ENCODE data around the gene INTS6L. TPM values are rescaled to one million over a fixed set of nuclear protein-coding genes. Genes with fewer than 3 reads are reported as not detected.
A peak's percentile ranks its signal among the peaks of the same experiment; 100 is the strongest.

INTS6L gene
- total RNA-seq, 2 experiments from 2014 or later: 19.9 to 21.0 TPM

- peaks cover 40% of the 10 kb centered on the region for H3K4me1 Mint-ChIP-seq (ENCODE audit: low read depth)
- peaks cover 22% of the 10 kb centered on the region for H3K36me3 Mint-ChIP-seq (ENCODE audit: low read depth)
- DNase-seq: no peak
- TF ChIP-seq CTCF (IDR thresholded peaks at IDR 0.05): no peak
- no peak for ATAC-seq
- H3K9me3 Mint-ChIP-seq: no peaks in the 10 kb centered on the region
- peak overlapping the region; percentile 96 for H3K4me3 Mint-ChIP-seq
- H3K27me3 Mint-ChIP-seq: no peaks in the 10 kb centered on the region
- ChIA-PET POLR2A (interaction anchor here (1.7 kb wide), 2 partner anchors 15 to 17 kb away, joined by 4 to 7 read pairs; no protein-coding TSS in a partner anchor), CTCF (no interaction called here)
- intact Hi-C loops (cut with micrococcal nuclease): no loop called here
- peak overlapping the region; percentile 97 for H3K27ac Mint-ChIP-seq
Measured at GRCh38 chrX:135522132-135522530, 1.7 kb downstream of the INTS6L start.

DNA sequence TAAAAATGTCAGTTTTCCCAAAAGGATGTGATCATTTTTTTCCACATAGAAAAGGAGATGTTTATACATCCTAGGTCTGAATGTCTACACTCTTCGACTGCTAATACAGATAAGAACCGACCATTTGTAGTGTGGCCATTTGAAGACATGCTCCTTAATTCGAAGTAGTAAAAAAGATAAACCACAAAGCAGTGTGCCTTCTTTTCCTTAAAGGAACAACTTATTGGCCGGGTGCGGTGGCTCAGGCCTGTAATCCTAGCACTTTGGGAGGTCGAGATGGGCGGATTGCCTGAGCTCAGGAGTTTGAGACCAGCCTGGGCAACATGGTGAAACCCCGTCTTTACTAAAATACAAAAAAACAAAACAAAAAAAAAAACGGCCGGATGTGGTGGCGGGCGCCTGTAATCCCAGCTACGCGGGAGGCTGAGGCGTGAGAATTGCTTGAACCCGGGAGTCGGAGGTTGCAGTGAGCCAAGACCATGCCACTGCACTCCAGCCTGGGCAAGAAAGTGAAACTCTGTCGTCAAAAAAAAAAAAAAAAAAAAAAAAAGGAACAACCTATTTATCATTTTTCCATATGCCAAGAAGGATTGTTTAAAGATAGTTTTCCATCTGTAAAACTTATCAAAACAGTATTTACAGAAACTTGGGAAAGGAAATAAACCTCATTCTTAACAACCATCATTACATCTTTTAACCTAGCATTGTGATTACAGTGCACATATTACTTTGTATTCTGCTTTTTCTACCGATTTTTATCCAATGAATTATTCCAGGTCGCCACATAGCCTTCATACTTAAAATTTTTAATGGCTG, 2.6 kb downstream of the INTS6L start:
- intact Hi-C loops (cut with micrococcal nuclease): no loop called here
- TF ChIP-seq CTCF (IDR thresholded peaks at IDR 0.05): no peak
- DNase-seq (peak; percentile 8), ATAC-seq (no peak)
- CTCF ChIA-PET: interaction anchor here (1.0 kb wide), 1 partner anchor 38 kb away, joined by 3 read pairs; no protein-coding TSS in a partner anchor
- peaks cover 47% of the 10 kb centered on the region for H3K4me1 Mint-ChIP-seq (ENCODE audit: low read depth)
- H3K4me3 Mint-ChIP-seq: peak overlapping the region; percentile 96
- H3K9me3 Mint-ChIP-seq: no peaks in the 10 kb centered on the region
- H3K27me3 Mint-ChIP-seq: no peaks in the 10 kb centered on the region
- peak overlapping the region; percentile 97 for H3K27ac Mint-ChIP-seq
- H3K36me3 Mint-ChIP-seq (ENCODE audit: low read depth): peaks cover 22% of the 10 kb centered on the region
- POLR2A ChIA-PET: interaction anchor here (0.8 kb wide), 1 partner anchor 50 kb away, joined by 3 read pairs; no protein-coding TSS in a partner anchor

GRCh38 chrX:135528254-135528653, 7.8 kb downstream of the INTS6L start:
- Mint-ChIP-seq H3K36me3 (ENCODE audit: low read depth) (peaks cover 31% of the 10 kb centered on the region), H3K4me1 (ENCODE audit: low read depth) (peaks cover 62% of the 10 kb centered on the region), H3K27ac (no peak overlapping the region), H3K4me3 (no peak overlapping the region), H3K9me3 (no peaks in the 10 kb centered on the region), H3K27me3 (no peaks in the 10 kb centered on the region)
- intact Hi-C loops (cut with micrococcal nuclease): no loop called here
- TF ChIP-seq CTCF (IDR thresholded peaks at IDR 0.05): no peak
- CTCF ChIA-PET: no interaction called here
- ATAC-seq (no peak), DNase-seq (no peak)
- POLR2A ChIA-PET: no interaction called here

GRCh38 chrX:135528756-135529155, 8.3 kb downstream of the INTS6L start:
- intact Hi-C loops (cut with micrococcal nuclease): no loop called here
- no peaks in the 10 kb centered on the region for H3K9me3 Mint-ChIP-seq
- no peaks in the 10 kb centered on the region for H3K27me3 Mint-ChIP-seq
- H3K4me1 Mint-ChIP-seq (ENCODE audit: low read depth): peaks cover 61% of the 10 kb centered on the region
- CTCF ChIA-PET: no interaction called here
- ATAC-seq: no peak
- peaks cover 28% of the 10 kb centered on the region for H3K36me3 Mint-ChIP-seq (ENCODE audit: low read depth)
- no peak overlapping the region for H3K27ac Mint-ChIP-seq
- POLR2A ChIA-PET: no interaction called here
- no peak for TF ChIP-seq CTCF (IDR thresholded peaks at IDR 0.05)
- H3K4me3 Mint-ChIP-seq: no peak overlapping the region
- DNase-seq: no peak

GRCh38 chrX:135530097-135530496, 9.6 kb downstream of the INTS6L start:
- H3K27ac Mint-ChIP-seq: no peak overlapping the region
- intact Hi-C loops (cut with micrococcal nuclease): no loop called here
- H3K9me3 Mint-ChIP-seq: no peaks in the 10 kb centered on the region
- CTCF ChIA-PET: interaction anchor here (0.9 kb wide), 1 partner anchor 21 kb away, joined by 3 read pairs; no protein-coding TSS in a partner anchor
- ATAC-seq: no peak
- no peak for TF ChIP-seq CTCF (IDR thresholded peaks at IDR 0.05)
- peaks cover 29% of the 10 kb centered on the region for H3K36me3 Mint-ChIP-seq (ENCODE audit: low read depth)
- H3K4me3 Mint-ChIP-seq: no peak overlapping the region
- H3K27me3 Mint-ChIP-seq: no peaks in the 10 kb centered on the region
- DNase-seq: no peak
- POLR2A ChIA-PET: no interaction called here
- peaks cover 57% of the 10 kb centered on the region for H3K4me1 Mint-ChIP-seq (ENCODE audit: low read depth)
